Anterior cingulate cortex (tissue), 58 donors: ENCODE measurements around the gene SMCR8.
"Not testable (repeated sequence)": the region's sequence is repeated elsewhere in the genome, so short reads cannot be mapped to it uniquely, and the experiment has no call there.

Experiments
- DNase-seq, 58 donors: peaks; one replicate each; lab custom pipeline; 2025; lab: John Stamatoyannopoulos, UW

SMCR8 gene, protein sequence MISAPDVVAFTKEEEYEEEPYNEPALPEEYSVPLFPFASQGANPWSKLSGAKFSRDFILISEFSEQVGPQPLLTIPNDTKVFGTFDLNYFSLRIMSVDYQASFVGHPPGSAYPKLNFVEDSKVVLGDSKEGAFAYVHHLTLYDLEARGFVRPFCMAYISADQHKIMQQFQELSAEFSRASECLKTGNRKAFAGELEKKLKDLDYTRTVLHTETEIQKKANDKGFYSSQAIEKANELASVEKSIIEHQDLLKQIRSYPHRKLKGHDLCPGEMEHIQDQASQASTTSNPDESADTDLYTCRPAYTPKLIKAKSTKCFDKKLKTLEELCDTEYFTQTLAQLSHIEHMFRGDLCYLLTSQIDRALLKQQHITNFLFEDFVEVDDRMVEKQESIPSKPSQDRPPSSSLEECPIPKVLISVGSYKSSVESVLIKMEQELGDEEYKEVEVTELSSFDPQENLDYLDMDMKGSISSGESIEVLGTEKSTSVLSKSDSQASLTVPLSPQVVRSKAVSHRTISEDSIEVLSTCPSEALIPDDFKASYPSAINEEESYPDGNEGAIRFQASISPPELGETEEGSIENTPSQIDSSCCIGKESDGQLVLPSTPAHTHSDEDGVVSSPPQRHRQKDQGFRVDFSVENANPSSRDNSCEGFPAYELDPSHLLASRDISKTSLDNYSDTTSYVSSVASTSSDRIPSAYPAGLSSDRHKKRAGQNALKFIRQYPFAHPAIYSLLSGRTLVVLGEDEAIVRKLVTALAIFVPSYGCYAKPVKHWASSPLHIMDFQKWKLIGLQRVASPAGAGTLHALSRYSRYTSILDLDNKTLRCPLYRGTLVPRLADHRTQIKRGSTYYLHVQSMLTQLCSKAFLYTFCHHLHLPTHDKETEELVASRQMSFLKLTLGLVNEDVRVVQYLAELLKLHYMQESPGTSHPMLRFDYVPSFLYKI

DNA sequence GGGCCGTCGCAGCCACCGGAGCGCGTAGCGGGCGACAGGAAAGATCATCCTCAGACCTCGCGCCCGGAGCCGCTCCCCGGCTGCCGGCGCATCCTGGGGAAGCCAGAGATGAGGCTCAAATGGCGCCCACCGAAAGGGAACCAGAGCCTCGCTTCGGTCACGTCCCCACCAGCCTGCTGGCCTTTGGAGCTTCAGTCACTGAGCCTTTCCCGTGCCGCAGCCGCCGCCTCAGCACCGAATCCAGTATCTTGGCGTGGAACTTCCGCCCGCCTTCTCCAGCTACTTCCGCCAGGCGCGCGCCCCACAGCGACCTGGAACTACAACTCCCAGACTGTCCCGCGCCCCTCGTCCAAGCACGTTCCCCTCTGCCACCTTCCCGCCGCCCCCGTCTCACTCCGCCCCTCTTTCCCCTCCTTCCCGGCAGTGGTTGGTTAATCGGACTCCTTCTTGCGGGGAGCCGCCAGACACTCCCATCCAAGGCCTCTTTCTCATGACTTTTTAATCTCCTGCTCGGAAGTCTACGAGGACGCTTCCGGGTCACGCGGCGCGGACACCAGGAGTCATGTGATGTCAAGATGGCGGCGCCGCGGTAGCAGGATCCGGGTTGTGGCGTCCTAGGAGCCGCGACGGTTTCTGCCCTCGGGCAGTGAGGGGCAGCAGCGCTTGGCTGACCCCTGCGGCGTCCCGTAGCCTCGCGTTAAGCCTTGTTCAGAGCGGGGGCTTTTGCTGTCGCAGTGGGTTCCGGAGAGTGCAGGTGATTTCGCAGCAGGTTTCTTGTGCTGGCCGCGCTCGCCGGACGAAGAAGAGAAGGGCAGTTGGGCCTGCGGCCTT, at the start of gene SMCR8, which contains the start of gene TOP3A:
Gene SMCR8 (plus strand): TSS at position 563 of the 831 bp plus-strand sequence. CDS start 497 bp downstream, outside the sequence.
Gene TOP3A (minus strand): TSS at position 264 of the 831 bp plus-strand sequence. CDS start 216 bp downstream, at position 48.
- DNase-seq = peak; percentile 82 to 100 (median 96)

DNA sequence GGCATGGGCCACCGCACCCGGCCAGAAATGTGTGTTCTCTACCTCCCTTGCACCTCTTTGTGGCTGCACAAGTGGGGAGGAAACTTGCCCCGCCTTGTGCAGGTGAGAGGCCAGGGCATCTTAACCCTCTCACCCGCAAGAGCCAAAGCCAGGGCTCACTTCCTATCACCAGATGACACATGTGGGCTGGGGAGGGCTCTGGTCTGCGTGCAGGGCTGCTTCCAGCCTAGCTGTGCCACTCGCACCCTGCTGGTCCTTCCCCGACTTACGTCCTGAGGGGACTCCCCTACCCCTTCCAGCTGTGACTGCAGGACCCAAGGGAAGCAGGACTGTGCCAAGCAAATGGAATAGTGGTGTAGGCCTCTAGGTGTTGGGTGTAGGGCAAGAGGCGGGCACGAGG, 47.7 kb upstream of the SMCR8 start:
- DNase-seq = no peak

DNA sequence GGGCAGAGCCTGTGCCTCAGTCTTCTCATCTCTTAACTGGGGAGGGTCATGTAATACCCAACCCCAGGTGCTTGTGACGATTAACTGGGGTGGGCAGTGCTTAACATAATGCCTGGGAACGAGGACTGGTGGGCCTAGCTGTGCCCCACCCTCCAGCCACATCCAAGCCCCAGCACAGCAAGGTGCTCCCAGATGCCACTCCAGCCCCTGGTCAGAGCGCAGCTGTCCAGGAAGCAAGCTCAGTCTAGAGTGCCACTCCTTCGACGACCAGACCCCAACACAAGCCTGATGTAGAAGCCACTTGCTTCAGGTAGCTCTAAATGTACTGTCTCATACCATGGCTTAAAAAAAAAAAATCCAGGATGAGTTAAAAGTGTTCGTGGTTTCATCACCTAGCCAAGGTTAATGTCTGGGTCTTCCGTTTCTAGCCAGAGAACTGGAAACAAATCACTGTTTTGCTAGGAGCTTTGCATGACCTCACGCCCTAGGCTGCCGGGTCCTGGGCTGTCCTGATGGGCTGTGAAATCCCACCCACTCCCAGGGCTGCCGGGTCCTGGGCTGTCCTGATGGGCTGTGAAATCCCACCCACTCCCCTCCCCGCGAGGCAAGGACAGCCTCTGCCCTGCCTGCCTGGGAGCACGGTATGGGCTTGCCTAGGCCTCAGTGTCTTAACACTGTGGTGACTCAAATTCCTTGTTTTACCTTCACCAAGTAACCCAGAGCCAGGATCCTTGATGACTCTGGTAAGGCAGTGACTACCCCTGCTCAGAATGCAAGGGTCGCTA, 47.0 kb upstream of the SMCR8 start:
- DNase-seq = no peak

DNA sequence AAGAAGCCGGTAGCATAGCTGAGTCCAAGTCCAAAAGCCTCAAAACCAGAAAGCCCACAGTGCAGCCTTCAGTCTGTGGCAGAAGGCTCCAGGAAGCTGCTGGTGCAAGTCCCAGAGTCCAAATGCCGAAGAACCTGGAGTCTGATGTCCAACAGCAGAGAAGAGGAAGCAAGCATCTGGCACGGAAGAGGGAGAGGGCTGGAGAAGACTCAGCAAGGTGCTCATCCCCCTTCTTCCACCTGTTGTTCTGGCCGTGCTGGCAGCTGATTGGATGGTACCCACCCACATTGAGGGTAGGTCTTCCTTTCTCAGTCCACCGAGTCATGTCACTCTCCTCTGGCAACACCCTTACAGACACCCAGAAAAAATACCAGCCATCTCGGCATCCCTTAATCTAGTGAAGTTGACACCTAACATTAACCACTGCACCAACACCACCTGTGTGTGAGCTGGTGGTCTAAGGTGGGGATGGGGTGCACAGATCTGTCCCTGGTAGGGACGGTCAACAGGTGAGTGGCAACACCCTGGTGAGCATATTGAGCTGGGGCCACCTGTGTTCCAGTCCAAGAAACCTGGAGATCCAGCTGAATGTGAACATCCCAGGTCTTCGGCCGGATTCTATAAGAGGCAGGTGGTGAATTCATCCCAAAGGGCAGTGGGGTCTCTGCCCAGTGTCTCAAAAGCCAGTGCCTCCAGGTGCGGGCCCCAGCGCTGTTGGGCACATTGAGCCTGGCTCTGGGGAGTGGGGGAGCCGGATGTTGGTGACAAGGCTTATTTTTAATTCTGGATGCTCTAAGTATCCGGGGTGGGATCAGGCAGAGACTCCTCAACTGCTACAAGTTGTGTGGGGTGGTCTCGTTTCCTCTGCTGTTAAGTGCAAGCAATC, 44.8 kb upstream of the SMCR8 start:
- DNase-seq = no peak

DNA sequence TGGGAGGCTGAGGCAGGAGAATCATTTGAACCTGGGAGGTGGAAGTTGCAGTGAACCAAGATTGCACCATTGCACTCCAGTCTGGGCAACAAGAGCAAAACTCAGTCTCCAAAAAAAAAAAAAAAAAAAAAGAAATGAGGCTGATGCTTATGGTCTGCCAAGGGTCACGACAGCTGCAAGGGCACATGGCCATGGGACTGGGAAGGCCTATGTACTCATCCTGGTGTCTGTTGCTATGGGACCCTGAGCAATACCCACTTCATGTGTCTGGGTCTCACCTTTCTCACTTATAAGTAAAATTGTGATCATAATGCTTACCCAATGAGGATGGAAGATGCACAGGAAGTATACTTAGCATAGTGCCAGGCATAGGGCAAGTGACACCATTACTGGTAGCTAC, 38.0 kb upstream of the SMCR8 start:
- DNase-seq = no peak

DNA sequence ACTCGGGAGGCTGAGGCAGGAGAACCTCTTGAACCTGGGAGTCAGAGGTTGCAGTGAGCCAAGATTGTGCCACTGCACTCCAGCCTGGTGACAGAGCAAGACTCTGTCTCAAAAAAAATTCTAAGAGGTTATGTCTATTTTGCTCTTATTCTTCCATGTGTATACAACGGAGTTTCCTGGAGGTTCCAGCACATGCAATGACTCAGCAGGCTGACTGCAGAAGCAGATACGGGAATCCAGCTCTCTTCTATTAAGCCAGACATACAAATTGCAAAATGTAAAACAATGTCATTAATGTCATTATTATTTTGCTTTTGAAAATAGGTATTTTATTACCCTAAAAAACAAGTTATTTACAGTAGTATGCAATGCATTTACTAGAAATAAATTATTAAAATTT, 36.2 kb upstream of the SMCR8 start:
- DNase-seq = no peak

DNA sequence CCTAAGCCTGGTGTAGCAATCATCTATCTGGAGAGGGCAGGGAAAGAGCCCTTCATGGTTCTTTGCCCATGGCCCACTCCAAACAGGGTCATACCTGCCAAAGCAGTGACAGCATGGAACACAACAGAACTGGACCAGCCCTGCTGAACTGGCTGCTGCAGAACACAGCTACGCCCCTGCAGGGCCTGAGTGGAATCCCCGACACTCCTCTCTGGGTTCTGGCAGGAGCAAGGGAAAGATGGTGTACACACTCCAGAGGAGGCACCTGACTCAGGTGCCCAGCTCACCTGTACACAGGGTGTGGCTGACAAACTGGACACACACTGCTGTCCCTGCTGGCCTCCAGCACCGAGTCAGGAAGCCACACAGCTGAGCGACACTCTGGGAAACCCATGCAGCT, 34.8 kb upstream of the SMCR8 start:
- no peak for DNase-seq

DNA sequence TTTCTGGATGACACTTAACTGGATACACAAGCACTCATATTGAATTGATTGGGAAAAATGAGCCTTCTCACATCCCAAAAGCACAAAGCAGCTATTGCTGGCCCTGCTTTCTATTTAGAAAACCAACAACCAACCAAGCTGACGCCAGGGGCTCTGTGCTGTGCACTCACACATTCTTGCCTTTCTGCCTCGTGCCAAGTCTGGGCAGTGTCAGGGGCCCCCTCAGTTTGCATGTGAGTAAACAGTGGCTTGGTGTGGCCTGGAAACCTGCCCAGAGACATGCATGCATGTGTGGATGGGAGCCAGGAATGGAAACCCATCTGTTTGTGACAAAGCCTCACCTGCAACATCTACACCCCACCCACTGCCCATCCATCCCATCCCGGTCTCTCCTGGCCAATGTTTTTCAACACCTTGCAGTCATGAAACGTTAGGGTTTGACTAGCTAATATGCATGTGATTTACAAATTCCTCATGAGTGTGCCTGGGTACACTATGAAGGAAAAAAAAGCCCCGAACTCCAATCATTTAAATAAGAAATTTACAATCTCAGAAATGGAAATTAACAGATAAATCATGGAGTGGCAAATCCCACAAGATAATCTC, 34.2 kb upstream of the SMCR8 start:
- DNase-seq = peak in 1 of 58 donors; percentile 47

DNA sequence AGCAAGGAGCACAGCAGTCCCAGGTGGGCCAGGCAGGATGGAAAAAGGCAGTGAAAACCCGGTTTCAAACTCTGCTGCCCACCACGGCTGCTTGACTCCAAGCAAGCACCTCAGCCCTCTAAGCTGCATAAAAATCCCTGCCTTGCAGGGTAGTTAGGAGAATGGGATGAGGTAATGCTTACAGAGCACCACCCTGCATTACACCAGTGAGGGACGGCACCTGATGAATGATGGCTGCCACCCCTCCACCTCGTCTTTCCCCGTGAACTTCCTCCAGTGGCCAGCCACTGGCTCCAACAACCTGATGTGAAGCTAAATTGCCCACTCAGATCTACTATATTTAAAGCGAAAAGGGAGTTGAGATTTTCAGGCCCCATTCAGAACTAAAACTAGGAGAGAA, 33.3 kb upstream of the SMCR8 start:
- no peak for DNase-seq

DNA sequence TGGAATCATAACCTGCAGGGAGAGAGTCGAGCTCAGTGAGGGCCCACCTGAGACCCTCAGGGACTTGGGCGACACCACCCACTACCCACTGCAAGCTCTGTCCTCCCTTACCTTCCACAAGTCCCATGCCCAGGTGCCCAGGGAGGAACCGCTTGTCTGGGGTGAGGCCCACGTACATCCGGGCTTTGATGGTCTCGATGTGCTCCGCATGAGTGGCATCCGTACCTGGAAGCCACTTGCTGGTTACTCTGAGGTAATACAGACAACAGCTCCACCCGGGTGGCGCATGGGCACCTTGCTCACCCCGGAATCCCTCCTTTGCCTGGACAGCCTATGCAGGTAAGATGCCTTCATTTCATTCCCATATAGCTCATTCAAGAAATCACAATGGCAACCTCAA, 29.8 kb upstream of the SMCR8 start:
- DNase-seq = no peak

DNA sequence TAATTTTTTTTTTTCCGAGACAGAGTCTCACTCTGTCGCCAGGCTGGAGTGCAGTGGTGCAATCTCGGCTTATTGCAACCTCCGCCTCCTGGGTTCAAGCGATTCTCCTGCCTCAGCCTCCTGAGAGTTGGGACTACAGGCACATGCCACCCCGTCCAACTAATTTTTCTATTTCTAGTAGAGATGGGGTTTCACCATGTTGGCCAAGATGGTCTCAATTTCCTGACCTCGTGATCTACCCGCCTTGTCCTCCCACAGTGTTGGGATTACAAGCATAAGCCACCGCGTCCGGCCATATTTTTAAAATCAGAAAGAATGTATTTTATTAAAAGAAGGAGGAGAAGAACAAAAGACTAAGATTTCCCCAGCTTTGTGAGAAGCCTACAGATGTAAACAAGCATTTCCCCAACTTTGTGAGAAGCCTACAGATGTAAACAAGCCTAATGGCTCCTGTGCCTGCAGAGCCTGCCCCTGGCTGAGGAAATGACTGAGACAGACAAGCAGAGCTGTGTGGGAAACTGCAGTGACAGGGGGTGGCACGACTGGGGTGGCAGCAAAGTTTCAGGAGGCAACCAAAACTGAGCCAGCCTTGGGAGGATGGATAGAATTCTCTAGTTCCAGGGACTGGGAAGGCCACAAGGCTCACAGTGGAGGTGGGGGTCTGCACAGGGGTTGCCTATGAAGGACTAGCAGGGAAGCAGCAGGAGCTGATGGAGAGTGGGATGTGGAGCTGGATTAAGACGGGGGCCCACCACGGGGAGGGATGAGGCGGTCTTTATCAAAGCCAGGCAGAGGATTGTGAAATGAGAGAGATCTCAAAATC, 23.2 kb upstream of the SMCR8 start:
- DNase-seq = no peak

DNA sequence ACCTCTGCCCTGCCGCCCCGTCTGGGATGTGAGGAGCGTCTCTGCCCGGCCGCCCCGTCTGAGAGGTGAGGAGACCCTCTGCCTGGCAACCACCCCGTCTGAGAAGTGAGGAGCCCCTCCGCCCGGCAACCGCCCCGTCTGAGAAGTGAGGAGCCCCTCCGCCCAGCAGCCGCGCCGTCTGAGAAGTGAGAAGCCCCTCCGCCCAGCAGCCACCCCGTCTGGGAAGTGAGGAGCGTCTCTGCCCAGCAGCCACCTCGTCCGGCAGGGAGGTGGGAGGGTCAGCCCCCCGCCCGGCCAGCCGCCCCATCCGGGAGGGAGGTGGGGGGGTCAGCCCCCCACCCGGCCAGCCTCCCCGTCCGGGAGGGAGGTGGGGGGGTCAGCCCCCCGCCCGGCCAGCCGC, 17.0 kb upstream of the SMCR8 start:
- not testable (repeated sequence) for DNase-seq

DNA sequence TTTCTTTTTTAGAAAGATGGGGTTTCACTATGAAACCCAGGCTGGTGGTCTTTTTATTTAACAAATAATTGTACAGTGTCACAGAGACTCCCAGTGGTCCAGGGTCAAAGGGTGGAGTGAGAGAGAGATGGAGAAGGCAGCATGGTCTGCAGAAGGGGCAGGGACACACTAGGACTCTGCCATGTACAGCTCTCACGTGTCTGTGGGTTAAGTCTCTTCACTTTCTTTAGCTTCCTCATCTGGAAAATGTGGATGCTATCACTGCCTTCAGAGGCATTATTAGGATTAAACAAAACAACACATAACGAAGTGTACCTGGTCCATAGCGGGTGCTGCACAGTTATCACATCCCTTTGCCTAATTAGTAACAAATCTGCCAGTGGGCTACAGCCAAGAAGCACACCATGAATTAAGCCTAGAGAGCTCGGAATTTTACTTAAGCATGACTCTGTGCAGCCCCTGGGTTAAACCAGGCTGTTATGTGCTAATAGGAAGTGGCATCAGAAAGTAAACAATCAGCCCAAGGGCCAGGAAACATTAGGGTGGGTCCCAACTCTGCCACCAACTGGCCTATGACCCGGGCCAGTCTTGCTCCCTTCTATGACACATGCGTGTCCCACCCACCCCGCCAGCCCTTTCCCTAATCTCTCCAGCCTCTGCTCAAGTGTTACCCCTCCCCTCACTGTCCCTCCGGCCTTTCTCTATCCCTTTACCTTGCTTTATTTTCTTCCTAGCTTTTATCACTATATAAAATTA, 14.2 kb upstream of the SMCR8 start:
- no peak for DNase-seq

DNA sequence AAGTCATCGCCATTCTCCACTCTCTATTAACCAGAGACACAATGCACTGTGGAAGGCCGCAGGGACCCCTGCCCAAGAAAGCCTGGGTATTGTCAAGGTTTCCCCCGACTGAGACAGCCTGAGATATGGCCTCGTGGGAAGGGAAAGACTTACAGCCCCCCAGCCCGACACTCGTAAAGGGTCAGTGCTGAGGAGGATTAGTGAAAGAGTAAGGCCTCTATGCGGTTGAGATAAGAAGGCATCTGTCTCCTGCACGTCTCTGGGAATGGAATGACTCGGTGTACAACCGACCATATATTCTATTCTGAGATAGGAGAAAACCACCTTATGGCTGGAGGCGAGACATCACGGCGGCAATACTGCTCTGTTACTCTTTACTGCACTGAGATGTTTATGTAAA, 11.9 kb upstream of the SMCR8 start:
- not testable (repeated sequence) for DNase-seq

DNA sequence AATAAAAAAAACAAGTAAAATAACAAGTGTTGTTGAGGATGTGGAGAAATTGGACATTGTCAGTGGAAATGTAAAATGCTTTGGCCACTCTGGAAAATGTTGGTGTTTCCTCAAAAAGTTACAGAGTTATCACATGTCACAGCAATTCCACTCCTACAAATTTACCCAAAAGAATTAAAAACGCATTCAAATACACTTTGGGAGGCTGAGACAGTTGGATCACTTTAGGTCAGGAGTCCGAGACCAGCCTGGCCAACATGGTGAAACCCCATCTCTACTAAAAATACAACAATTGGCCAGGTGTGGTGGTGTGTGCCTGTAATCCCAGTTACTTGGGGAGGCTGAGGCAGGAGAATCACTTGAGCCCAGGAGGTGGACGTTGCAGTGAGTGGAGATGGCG, 5.9 kb upstream of the SMCR8 start:
- no peak for DNase-seq

DNA sequence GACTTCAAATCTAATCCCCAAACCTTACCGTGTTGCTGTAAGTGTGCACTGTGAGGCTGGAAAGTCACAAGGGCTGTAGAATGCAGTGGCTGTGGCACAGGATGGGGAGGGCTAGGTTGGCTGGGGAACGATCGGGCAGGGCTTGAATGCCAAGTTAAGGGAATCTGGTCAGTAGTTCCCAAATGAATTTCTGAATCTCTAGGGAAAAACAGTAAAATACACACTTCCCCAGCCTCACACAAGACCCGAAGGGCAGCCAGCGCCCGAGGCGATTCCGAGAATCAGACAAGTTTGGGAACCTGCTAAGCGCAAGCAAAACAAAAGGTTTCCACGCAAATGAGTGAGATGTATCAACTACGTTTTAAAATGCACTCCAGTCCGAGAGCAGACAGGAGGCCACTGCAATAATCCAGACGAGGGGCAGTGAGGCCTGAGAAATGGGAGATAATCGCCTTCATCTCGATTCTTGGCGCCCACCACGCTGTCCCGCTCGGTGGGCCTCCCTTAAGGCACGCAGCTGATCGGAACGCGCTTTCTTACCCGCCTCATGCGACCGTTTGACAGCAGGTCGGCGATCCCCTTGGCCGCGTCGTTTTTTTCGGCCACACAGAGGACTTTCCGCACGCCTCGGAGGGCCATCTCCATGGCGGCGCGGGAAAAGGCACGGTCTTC, 898 bp upstream of the SMCR8 start:
- peak in 4 of 58 donors; percentile 17 to 56 (median 44) for DNase-seq
